OCI-LY3 (cell line): ENCODE measurements around the gene PRMT1.

Experiments used
- H2AFZ ChIP-seq: fragments of 200-600, 300-600 bp; shearing (Covaris generic); 2 replicates; pipeline ENCODE4 v1.6.0; 2014; ENCODE audit warnings: antibody characterized with exemption, low read depth, low read length
- H3K27ac ChIP-seq: fragments of 200-600, 300-600 bp; sonication (generic); 2 replicates; pipeline ENCODE4 v1.5.1; 2014; ENCODE audit warnings: mild to moderate bottlenecking, low read length, moderate library complexity, mixed read lengths
- H3K27me3 ChIP-seq: fragments of 200-600, 300-600 bp; sonication (generic); 2 replicates; pipeline ENCODE4 v1.6.1; 2014; ENCODE audit warnings: low read depth, low read length, mixed read lengths
- H3K36me3 ChIP-seq: fragments of 200-600, 300-600 bp; sonication (generic); replicated peaks from 2 replicates; pipeline ENCODE3; 2014; ENCODE audit warnings: low read depth, low read length, mixed read lengths
- H3K4me1 ChIP-seq: fragments of 300-600, 200-600 bp; sonication (generic); 2 replicates; pipeline ENCODE4 v1.6.1; 2014; ENCODE audit warnings: low read length, mixed read lengths
- H3K4me2 ChIP-seq: fragments of 200-600, 300-600 bp; sonication (generic); 2 replicates; pipeline ENCODE4 v1.6.1; 2014; ENCODE audit warnings: low read length, mixed read lengths
- H3K4me3 ChIP-seq: fragments of 300-600, 200-600 bp; sonication (generic); 2 replicates; pipeline ENCODE4 v1.5.1; 2014; ENCODE audit warnings: antibody characterized with exemption, mild to moderate bottlenecking, low read length, moderate library complexity
- H3K79me2 ChIP-seq: fragments of 300-600, 200-600 bp; shearing (Covaris generic); 2 replicates; pipeline ENCODE4 v1.6.1; 2014; ENCODE audit warnings: mild to moderate bottlenecking, low read length, mixed read lengths
- H3K9ac ChIP-seq: fragments of 300-600, 200-600 bp; shearing (Covaris generic); 2 replicates; pipeline ENCODE4 v1.6.0; 2014; ENCODE audit warnings: mild to moderate bottlenecking, low read length, moderate library complexity
- H3K9me3 ChIP-seq: fragments of 200-600, 300-600 bp; shearing (Covaris generic); 2 replicates; pipeline ENCODE4 v1.6.1; 2014; ENCODE audit warnings: low read length, mixed read lengths; ENCODE audit not compliant: insufficient read depth
- H4K20me1 ChIP-seq: fragments of 200-600, 300-600 bp; sonication (generic); 2 replicates; pipeline ENCODE4 v1.6.1; 2016; ENCODE audit warnings: low read length, mixed read lengths; ENCODE audit not compliant: insufficient read depth
- EZH2phosphoT487 ChIP-seq: fragments of 200-600 bp; shearing (Covaris generic); IDR thresholded peaks from 2 replicates; pipeline ENCODE4 v1.6.1; 2018; ENCODE audit warnings: antibody characterized with exemption, mixed run types, low read depth
- TF ChIP-seq, protein P1 (sequence below): fragments of 200-600, 300-600 bp; sonication (generic); IDR thresholded peaks from 2 replicates; pipeline ENCODE4 v1.5.1; 2014; ENCODE audit warnings: antibody characterized with exemption, low read length, low read depth

Gene PRMT1

DNA sequence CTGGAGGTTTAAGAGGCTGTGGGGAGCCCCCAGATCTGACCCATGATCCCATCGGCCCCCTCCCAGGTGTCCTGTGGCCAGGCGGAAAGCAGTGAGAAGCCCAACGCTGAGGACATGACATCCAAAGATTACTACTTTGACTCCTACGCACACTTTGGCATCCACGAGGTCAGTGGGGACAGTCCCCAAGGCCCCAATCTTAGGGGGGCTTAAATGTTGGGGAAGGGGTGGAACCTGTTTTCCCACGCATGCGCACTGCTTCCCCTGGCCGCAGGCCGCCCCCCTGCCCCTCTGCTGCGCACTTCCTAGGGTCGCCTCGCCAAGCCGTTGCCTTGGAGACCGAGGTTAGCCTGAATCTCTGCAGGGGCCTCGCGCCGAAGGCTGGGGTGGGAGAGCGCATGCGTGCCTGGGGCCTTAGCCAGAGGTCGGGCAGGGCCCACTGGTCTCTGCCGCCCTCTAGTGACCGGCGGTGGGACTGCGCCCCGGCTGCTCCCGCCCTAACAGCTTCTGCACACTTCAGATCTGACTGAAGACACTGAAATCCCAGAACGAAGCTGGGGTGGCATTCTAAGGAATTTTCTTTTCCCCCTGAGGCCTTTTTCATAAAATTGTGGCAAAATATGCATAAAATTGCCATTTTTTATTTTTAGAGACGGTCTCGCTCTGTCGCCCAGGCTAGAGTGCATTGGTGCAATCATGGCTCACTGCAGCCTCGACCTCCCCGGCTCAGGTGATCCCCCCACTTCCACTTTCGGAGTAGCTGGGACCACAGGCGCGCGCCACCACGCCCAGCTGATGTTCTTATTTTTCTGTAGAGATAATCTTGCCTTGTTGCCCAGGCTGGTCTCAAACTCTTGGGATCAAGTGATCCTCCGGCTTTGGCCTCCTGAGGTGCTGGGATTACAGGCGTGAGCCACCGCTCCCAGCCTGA lies 3.6 kb downstream of the PRMT1 start:
- H3K36me3 ChIP-seq, result peaks cover 49% of the 10 kb centered on the region
- H3K27ac ChIP-seq, result peak overlapping the region; percentile 93
- H3K4me3 ChIP-seq, result peak overlapping the region; percentile 88
- H2AFZ ChIP-seq, result no peak overlapping the region
- peaks cover 83% of the 10 kb centered on the region for H3K79me2 ChIP-seq
- peak overlapping the region; percentile 97 for H3K9ac ChIP-seq
- no peak for TF ChIP-seq EZH2phosphoT487
- TF ChIP-seq, protein P1, sequence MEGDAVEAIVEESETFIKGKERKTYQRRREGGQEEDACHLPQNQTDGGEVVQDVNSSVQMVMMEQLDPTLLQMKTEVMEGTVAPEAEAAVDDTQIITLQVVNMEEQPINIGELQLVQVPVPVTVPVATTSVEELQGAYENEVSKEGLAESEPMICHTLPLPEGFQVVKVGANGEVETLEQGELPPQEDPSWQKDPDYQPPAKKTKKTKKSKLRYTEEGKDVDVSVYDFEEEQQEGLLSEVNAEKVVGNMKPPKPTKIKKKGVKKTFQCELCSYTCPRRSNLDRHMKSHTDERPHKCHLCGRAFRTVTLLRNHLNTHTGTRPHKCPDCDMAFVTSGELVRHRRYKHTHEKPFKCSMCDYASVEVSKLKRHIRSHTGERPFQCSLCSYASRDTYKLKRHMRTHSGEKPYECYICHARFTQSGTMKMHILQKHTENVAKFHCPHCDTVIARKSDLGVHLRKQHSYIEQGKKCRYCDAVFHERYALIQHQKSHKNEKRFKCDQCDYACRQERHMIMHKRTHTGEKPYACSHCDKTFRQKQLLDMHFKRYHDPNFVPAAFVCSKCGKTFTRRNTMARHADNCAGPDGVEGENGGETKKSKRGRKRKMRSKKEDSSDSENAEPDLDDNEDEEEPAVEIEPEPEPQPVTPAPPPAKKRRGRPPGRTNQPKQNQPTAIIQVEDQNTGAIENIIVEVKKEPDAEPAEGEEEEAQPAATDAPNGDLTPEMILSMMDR, result peak; percentile 97
- peaks cover 65% of the 10 kb centered on the region for H4K20me1 ChIP-seq
- peak overlapping the region; percentile 98 for H3K4me2 ChIP-seq
- H3K4me1 ChIP-seq, result peaks cover 40% of the 10 kb centered on the region
- H3K9me3 ChIP-seq, result no peaks in the 10 kb centered on the region
- H3K27me3 ChIP-seq, result no peaks in the 10 kb centered on the region

DNA sequence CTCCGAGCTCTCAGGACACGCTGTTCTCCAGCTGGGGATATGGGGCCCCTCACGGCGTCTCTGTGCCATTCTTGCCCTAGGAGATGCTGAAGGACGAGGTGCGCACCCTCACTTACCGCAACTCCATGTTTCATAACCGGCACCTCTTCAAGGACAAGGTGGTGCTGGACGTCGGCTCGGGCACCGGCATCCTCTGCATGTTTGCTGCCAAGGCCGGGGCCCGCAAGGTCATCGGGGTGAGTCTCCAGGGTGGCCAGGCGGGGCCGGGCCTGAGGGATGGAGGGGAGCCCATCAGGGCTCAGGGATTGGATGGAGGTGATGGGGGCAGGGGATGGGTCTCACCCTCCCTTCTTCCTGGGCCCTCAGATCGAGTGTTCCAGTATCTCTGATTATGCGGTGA lies 4.8 kb downstream of the PRMT1 start:
- Histone ChIP-seq H3K79me2 (peaks cover 87% of the 10 kb centered on the region), H2AFZ (no peak overlapping the region), H3K9ac (peak overlapping the region; percentile 30; the same call in 1 of the 2 replicates), H4K20me1 (peaks cover 74% of the 10 kb centered on the region), H3K4me1 (peaks cover 40% of the 10 kb centered on the region), H3K9me3 (no peaks in the 10 kb centered on the region), H3K4me3 (peak overlapping the region; percentile 36), H3K36me3 (peaks cover 58% of the 10 kb centered on the region), H3K27me3 (no peaks in the 10 kb centered on the region), H3K4me2 (peak overlapping the region; percentile 58), H3K27ac (peak overlapping the region; percentile 79)
- TF ChIP-seq, protein P1, result no peak
- no peak for TF ChIP-seq EZH2phosphoT487

DNA sequence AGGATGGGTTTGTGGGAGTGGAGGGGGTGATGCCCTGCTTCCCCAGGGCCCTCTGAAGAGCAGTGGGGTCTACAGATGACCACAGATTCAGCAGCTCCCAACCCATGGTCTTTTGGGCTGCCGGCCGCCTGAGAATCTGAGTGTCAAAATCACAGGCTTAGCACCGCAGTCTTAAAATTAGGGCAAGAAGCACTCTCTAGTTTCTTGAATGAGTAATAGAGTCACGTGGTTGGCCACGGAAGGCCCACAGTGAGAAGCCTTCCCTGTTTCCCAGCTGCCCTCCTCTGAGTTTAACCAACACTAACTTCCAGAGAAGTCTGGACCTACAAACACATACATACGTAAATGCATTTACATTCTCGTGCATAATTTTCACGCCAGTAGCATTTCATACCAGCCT lies 5.2 kb downstream of the PRMT1 start:
- H3K36me3 ChIP-seq, result peaks cover 63% of the 10 kb centered on the region
- H3K9ac ChIP-seq, result peak overlapping the region; percentile 30; the same call in 1 of the 2 replicates
- peak overlapping the region; percentile 79 for H3K27ac ChIP-seq
- H3K27me3 ChIP-seq, result no peaks in the 10 kb centered on the region
- H3K9me3 ChIP-seq, result no peaks in the 10 kb centered on the region
- peak overlapping the region; percentile 36 for H3K4me3 ChIP-seq
- peaks cover 44% of the 10 kb centered on the region for H3K4me1 ChIP-seq
- no peak overlapping the region for H2AFZ ChIP-seq
- H4K20me1 ChIP-seq, result peaks cover 78% of the 10 kb centered on the region
- TF ChIP-seq, protein P1, result no peak
- no peak for TF ChIP-seq EZH2phosphoT487
- peaks cover 84% of the 10 kb centered on the region for H3K79me2 ChIP-seq
- peak overlapping the region; percentile 58 for H3K4me2 ChIP-seq

DNA sequence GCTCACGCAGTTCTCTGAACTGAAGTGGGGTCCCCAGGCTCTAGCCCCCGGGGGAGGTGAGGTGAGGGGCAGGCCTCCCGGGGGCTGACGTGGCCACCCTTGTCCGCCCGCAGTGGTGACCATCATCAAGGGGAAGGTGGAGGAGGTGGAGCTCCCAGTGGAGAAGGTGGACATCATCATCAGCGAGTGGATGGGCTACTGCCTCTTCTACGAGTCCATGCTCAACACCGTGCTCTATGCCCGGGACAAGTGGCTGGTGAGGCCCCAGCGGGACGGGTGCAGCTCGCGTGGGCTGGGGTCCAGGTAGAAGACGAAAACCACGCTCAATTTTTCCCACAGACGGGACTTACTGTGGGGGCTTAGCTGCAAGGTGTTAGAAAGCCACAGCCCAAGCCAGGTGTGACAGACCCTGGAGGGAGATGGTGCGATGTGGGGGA lies 6.8 kb downstream of the PRMT1 start:
- H3K4me2 ChIP-seq, result no peak overlapping the region
- H3K27me3 ChIP-seq, result no peaks in the 10 kb centered on the region
- peaks cover 56% of the 10 kb centered on the region for H3K4me1 ChIP-seq
- peaks cover 78% of the 10 kb centered on the region for H3K36me3 ChIP-seq
- H3K9me3 ChIP-seq, result no peaks in the 10 kb centered on the region
- no peak for TF ChIP-seq EZH2phosphoT487
- TF ChIP-seq, protein P1, result no peak
- no peak overlapping the region for H3K27ac ChIP-seq
- H4K20me1 ChIP-seq, result peaks cover 89% of the 10 kb centered on the region
- H3K4me3 ChIP-seq, result no peak overlapping the region
- H3K9ac ChIP-seq, result no peak overlapping the region
- H3K79me2 ChIP-seq, result peaks cover 69% of the 10 kb centered on the region
- no peak overlapping the region for H2AFZ ChIP-seq
